Spleen (tissue), 11 donors: ENCODE results near the gene TMEM175. TPM values are rescaled to one million over a fixed set of nuclear protein-coding genes. Genes with fewer than 3 reads are reported as not detected.
A peak's percentile ranks its signal among the peaks of the same experiment; 100 is the strongest.

ENCODE experiments used
- DNase-seq: peaks from one replicate; pipeline ENCODE4 v3.0.0-alpha.2; 2020
- H3K27ac ChIP-seq, 8 donors: fragments of 200-600 bp; sonication (generic) in 7 of 8; 1 replicate in 4 of 8; 2 replicates in 4 of 8; pipeline versions ENCODE4 v1.5.0 to v1.8.0; 2016 to 2021; ENCODE audit warnings: inconsistent platforms in 4 of 8, mild to moderate bottlenecking in 4 of 8, moderate library complexity in 1 of 8
- H3K27me3 ChIP-seq, 7 donors: fragments of 200-600 bp; sonication (generic) in 6 of 7; replicated peaks in 1 of 7; 1 replicate in 4 of 7; 2 replicates in 3 of 7; pipeline versions ENCODE4 v1.5.0 to v1.8.0; 2016 to 2021; ENCODE audit warnings: inconsistent platforms in 3 of 7, mild to moderate bottlenecking in 1 of 7
- H3K36me3 ChIP-seq, 6 donors: fragments of 200-600 bp; sonication (generic) in 5 of 6; 1 replicate in 4 of 6; 2 replicates in 2 of 6; pipeline versions ENCODE4 v1.5.0 to v1.8.0; 2016 to 2021; ENCODE audit warnings: inconsistent platforms in 2 of 6
- H3K4me1 ChIP-seq, 6 donors: fragments of 200-600 bp; sonication (generic) in 5 of 6; 1 replicate in 3 of 6; 2 replicates in 3 of 6; pipeline versions ENCODE4 v1.5.0 to v1.8.0; 2016 to 2021; ENCODE audit warnings: inconsistent platforms in 3 of 6
- H3K4me3 ChIP-seq, 8 donors: fragments of 200-600 bp; sonication (generic) in 7 of 8; 1 replicate in 4 of 8; 2 replicates in 4 of 8; pipeline versions ENCODE4 v1.5.0 to v1.8.0; 2016 to 2021; ENCODE audit warnings: inconsistent platforms in 4 of 8, mild to moderate bottlenecking in 4 of 8, moderate library complexity in 2 of 8
- H3K9me3 ChIP-seq, 8 donors: fragments of 200-600 bp; sonication (generic) in 7 of 8; 1 replicate in 4 of 8; 2 replicates in 4 of 8; pipeline versions ENCODE4 v1.5.0 to v1.8.0; 2016 to 2021; ENCODE audit warnings: inconsistent platforms in 4 of 8
- POLR2A ChIP-seq, 3 donors: fragments of 450-650 bp; IDR thresholded peaks; one replicate each; pipeline ENCODE4 v1.5.1; 2017; ENCODE audit warnings: antibody characterized with exemption in 3 of 3, mild to moderate bottlenecking in 1 of 3
- POLR2AphosphoS5 ChIP-seq, 3 donors: sonication (generic); formaldehyde crosslinking; IDR thresholded peaks; one replicate each; pipeline ENCODE4 v1.5.1; 2017; ENCODE audit warnings: antibody characterized with exemption in 3 of 3
- WGBS, 5 donors: extraction: QIAGEN DNeasy Blood & Tissue Kit in 3 of 5; methylation state at CpG; one replicate each; pipeline versions ENCODE4 v1.1.5 to v1.1.7; 2013 to 2018; 5-methylcytosine and 5-hydroxymethylcytosine counted together
- intact Hi-C: fragments of 100-400 bp; cut with DNase I; formaldehyde crosslinking; loops from one replicate; pipeline ENCODE4 v1.15.0; 2023; ENCODE audit warnings: low total_unique reads
- polyA plus RNA-seq, 3 donors: library from polyadenylated mRNA; stranded (reverse); fragments of 200-250 nt; gene quantifications; one replicate each; pipeline ENCODE4 v1.2.1, GENCODE V29; 2013
- total RNA-seq, 7 donors: library from RNA; depleted of rRNA in 3 of 7; stranded (reverse); fragments of >200 nt in 3 of 7; fragmentation: NEBNext Ultra II Directional in 4 of 7; extraction: Animal tissue kit (Norgen Biotek cat#: 25700) in 4 of 7; gene quantifications; one replicate each; pipeline versions ENCODE4 v1.1.0 to v1.2.1, GENCODE V29; 2016 to 2021
- TF ChIP-seq, protein P1 (sequence below), 11 experiments: fragments of 200-600 bp in 7 of 11; fragments of 450-650 bp in 4 of 11; sonication (generic) in 4 of 11; IDR thresholded peaks in 8 of 11; conservative IDR thresholded peaks in 3 of 11; 1 replicate in 7 of 11; 2 replicates in 4 of 11; pipeline versions ENCODE4 v1.4.0 to v1.8.0; 2016 to 2021; ENCODE audit warnings: antibody characterized with exemption in 11 of 11, inconsistent platforms in 4 of 11, mild to moderate bottlenecking in 1 of 11
- donor health status: healthy with polysubstance abuse.
- donor health status: DM: no; HTN: no; CAD: no; lungs with moderate emphysema.
- donor health status: DM: no; HTN: no; CAD: no.
- donor health status: Bipolar disorder and iron deficiency.
- donor health status: healthy.
- donor health status: DM: no; HTN: no; CAD: no.
- donor health status: DM: yes; HTN: yes; CAD: no.

The TMEM175 gene
- total and polyA plus RNA-seq, 10 donors: 38.2 to 83.9 (median 60.4) TPM

DNA sequence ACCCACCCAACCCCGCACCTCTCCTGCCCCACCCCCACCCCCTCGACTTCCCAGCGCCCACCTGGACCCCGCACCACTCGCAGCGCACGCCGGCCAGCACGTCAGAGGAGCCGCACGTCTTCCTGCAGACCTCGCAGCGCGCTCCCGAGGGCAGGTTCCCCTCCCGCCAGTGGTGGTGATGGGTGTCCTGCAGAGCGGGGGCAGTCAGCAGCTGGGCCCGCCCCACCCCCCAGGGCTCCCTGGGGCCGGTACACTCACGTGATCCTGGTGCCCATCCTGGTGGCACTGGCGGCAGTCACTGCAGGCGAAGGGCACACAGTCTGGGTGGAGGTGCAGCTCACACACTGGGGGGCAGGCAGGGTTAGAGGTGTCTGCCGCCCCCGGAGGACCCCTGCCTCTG lies 36.0 kb downstream of the TMEM175 start:
- TF ChIP-seq POLR2AphosphoS5 (IDR thresholded peaks at IDR 0.05) (no peak), POLR2A (IDR thresholded peaks at IDR 0.05) (no peak)
- TF ChIP-seq, protein P1, sequence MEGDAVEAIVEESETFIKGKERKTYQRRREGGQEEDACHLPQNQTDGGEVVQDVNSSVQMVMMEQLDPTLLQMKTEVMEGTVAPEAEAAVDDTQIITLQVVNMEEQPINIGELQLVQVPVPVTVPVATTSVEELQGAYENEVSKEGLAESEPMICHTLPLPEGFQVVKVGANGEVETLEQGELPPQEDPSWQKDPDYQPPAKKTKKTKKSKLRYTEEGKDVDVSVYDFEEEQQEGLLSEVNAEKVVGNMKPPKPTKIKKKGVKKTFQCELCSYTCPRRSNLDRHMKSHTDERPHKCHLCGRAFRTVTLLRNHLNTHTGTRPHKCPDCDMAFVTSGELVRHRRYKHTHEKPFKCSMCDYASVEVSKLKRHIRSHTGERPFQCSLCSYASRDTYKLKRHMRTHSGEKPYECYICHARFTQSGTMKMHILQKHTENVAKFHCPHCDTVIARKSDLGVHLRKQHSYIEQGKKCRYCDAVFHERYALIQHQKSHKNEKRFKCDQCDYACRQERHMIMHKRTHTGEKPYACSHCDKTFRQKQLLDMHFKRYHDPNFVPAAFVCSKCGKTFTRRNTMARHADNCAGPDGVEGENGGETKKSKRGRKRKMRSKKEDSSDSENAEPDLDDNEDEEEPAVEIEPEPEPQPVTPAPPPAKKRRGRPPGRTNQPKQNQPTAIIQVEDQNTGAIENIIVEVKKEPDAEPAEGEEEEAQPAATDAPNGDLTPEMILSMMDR (IDR thresholded peaks at IDR 0.05 in 8 of 11, conservative IDR thresholded peaks at IDR 0.05 in 3 of 11): no peak
- 14 to 51% (median 37%) methylated on average over 1 to 24 of the region's 24 CpGs for WGBS, 5 donors
- Histone ChIP-seq H3K4me1 (peaks cover 13 to 52% (median 40%) of the 10 kb centered on the region in 6 donors), H3K36me3 (peaks cover 0 to 43% (median 29%) of the 10 kb centered on the region in 6 donors), H3K27me3 (peaks cover 0 to 15% (median 0%) of the 10 kb centered on the region in 7 donors), H3K27ac (no peak overlapping the region), H3K9me3 (no peaks in the 10 kb centered on the region), H3K4me3 (peak overlapping the region in 2 of 8 donors; percentile 5 to 37)
- peak; percentile 76 for DNase-seq
- intact Hi-C loops: no loop called here

DNA sequence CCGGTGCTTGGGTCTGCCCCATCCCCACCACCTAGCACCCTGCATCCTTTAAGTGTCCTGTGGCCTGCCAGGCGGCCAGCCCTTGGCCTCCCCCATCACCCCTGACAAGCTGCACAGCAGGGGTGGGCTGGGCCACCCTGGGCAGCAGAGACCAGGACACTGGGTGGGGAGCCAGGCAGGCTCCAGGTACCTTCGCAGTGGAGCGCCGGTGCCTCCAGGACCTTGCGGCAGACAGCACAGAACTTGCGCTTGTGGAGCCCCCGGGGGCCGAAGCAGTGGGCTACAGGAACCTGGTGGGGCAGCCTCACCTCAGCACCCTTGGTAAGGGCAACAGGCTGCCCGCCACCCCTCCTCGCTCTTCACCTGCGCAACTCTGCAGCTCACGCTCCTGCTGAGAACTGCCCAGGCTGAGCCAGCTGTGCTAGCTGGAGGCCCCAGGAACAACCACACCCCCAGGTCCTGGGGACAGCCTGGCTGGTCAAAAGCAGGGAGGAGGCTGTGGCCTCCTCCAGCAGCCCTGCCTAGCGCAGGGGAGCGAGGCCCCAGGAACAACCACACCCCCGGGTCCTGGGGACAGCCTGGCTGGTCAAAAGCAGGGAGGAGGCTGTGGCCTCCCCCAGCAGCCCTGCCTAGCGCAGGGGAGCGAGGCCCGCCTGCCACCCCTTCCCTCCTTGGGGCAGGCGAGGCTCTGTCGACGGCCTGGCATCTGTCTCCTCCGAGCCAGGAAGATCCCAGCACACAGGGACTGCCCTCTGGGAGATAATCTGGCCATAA lies 36.5 kb downstream of the TMEM175 start:
- no peak for DNase-seq
- WGBS, 5 donors: 90 to 93% (median 90%) methylated on average over 10 to 23 of the region's 23 CpGs
- peaks cover 0 to 15% (median 0%) of the 10 kb centered on the region in 7 donors for H3K27me3 ChIP-seq
- peaks cover 0 to 38% (median 27%) of the 10 kb centered on the region in 6 donors for H3K36me3 ChIP-seq
- intact Hi-C loops: no loop called here
- no peaks in the 10 kb centered on the region for H3K9me3 ChIP-seq
- H3K4me1 ChIP-seq: peaks cover 13 to 54% (median 43%) of the 10 kb centered on the region in 6 donors
- H3K27ac ChIP-seq: no peak overlapping the region
- peak overlapping the region in 1 of 8 donors; percentile 37 for H3K4me3 ChIP-seq
- no peak for TF ChIP-seq POLR2A (IDR thresholded peaks at IDR 0.05)
- TF ChIP-seq POLR2AphosphoS5 (IDR thresholded peaks at IDR 0.05): no peak
- TF ChIP-seq, protein P1 (IDR thresholded peaks at IDR 0.05 in 8 of 11, conservative IDR thresholded peaks at IDR 0.05 in 3 of 11): no peak

- TF ChIP-seq POLR2A (IDR thresholded peaks at IDR 0.05) (no peak), POLR2AphosphoS5 (IDR thresholded peaks at IDR 0.05) (peak in 2 of 3 donors; percentile 7 to 29)
- TF ChIP-seq, protein P1 (IDR thresholded peaks at IDR 0.05 in 8 of 11, conservative IDR thresholded peaks at IDR 0.05 in 3 of 11): no peak
- Histone ChIP-seq H3K27ac (peak overlapping the region in 3 of 8 donors; percentile 22 to 77 (median 66)), H3K4me1 (peaks cover 13 to 62% (median 46%) of the 10 kb centered on the region in 6 donors), H3K9me3 (no peaks in the 10 kb centered on the region), H3K4me3 (peak overlapping the region in 1 of 8 donors; percentile 24), H3K27me3 (peaks cover 0 to 15% (median 0%) of the 10 kb centered on the region in 7 donors), H3K36me3 (peaks cover 0 to 25% (median 18%) of the 10 kb centered on the region in 6 donors)
- 86 to 89% (median 87%) methylated on average over 24 to 25 of the region's 25 CpGs for WGBS, 5 donors
- intact Hi-C loops: loop anchor here (5.0 kb wide), 1 partner anchor 38 kb away; the partner anchor contains the start of genes GAK and TMEM175
- no peak for DNase-seq
Measured at GRCh38 chr4:970046-970745, 37.9 kb downstream of the TMEM175 start.
